Measurements from ENCODE around the gene IPPK. TPM values are rescaled to one million over a fixed set of nuclear protein-coding genes. Genes with fewer than 3 reads are reported as not detected.

IPPK gene
- total and polyA plus RNA-seq, 2 of the 8 experiments (the other 6 are each of a cell fraction or from before 2014, with no cell fraction given) = 10.5 to 13.6 TPM

- no peak for TF ChIP-seq CBX5 (IDR thresholded peaks at IDR 0.05; ENCODE audit: low read depth, low read length)
- no peak for TF ChIP-seq MAX (IDR thresholded peaks at IDR 0.05)
- TF ChIP-seq POLR2A (IDR thresholded peaks at IDR 0.05; ENCODE audit: control extremely low read depth in 1 of 2, low read depth in 2 of 2, low read length in 2 of 2) = no peak
These were observed 6.8 kb downstream of the IPPK start (continued) for GRCh38 chr9:92663126-92663525.

All from H1 (cell line).